Endothelial cell of umbilical vein (primary cell): ENCODE data around the gene AKNA. TPM values are rescaled to one million over a fixed set of nuclear protein-coding genes. Genes with fewer than 3 reads are reported as not detected.

Experiments used
- BruUV-seq: library from RNA; stranded (reverse); fragments of 400-500 nt; replicated peaks from 2 replicates; lab custom pipeline; 2021; lab: Mats Ljungman, UMichigan
- CTCF ChIA-PET: fragments of 300-600, 350-600 bp; sonication (Branson Sonifier 250); formaldehyde crosslinking; loops from one replicate; lab custom pipeline; 2021; ENCODE audit warnings: antibody characterized with exemption, inconsistent platforms; lab: Charles Lee
- POLR2A ChIA-PET: fragments of 300-600, 350-600 bp; sonication (Branson Sonifier 250); formaldehyde crosslinking; loops from one replicate; lab custom pipeline; 2021; ENCODE audit warnings: antibody characterized with exemption, inconsistent platforms; lab: Charles Lee
- DNase-seq: peaks from one replicate; pipeline ENCODE4 v3.0.0-alpha.2; 2011; ENCODE audit warnings: low read depth, low spot score
- FAIRE-seq: peaks from 2 replicates; lab custom pipeline; 2011; peaks lifted over from hg19 to GRCh38; lab: Jason Lieb, UNC
- H2AFZ ChIP-seq: 2 replicates; pipeline ENCODE4 v1.6.0; 2012; ENCODE audit warnings: low read depth, low read length, control low read depth, inconsistent platforms
- H3K27ac ChIP-seq: 2 replicates; pipeline ENCODE4 v1.5.1; 2011; ENCODE audit warnings: low read depth, mild to moderate bottlenecking, control low read depth, low read length, moderate library complexity; ENCODE audit not compliant: insufficient read depth
- H3K27me3 ChIP-seq, 2 experiments: 2 replicates each; pipeline versions ENCODE4 v1.6.0 to v1.6.1; 2011; ENCODE audit warnings: low read length in 2 of 2, mixed read lengths in 1 of 2; ENCODE audit not compliant: control insufficient read depth in 2 of 2, insufficient read depth in 2 of 2
- H3K36me3 ChIP-seq, 2 experiments: 2 replicates in 1 of 2; 3 replicates in 1 of 2; pipeline ENCODE4 v1.5.1; 2011; ENCODE audit warnings: low read length in 2 of 2, mild to moderate bottlenecking in 1 of 2, moderate library complexity in 1 of 2; ENCODE audit not compliant: control insufficient read depth in 2 of 2, insufficient read depth in 2 of 2; ENCODE audit errors: extremely low read depth in 1 of 2
- H3K4me1 ChIP-seq: 3 replicates; pipeline ENCODE4 v1.5.1; 2011; ENCODE audit warnings: mild to moderate bottlenecking, low read length; ENCODE audit not compliant: control insufficient read depth, insufficient read depth; ENCODE audit errors: extremely low read depth
- H3K4me2 ChIP-seq: 2 replicates; pipeline ENCODE4 v1.6.1; 2011; ENCODE audit warnings: low read length, control low read depth, mixed read lengths; ENCODE audit not compliant: insufficient read depth
- H3K4me3 ChIP-seq, 3 experiments: fragments of 200-600 bp in 1 of 3; sonication (generic), shearing (Covaris generic) in 1 of 3; replicated peaks in 1 of 3; 2 replicates each; pipeline ENCODE4 v1.5.1; 2011 to 2016; ENCODE audit warnings: control low read depth in 3 of 3, low read length in 3 of 3, mild to moderate bottlenecking in 2 of 3, inconsistent platforms in 1 of 3, low read depth in 1 of 3, moderate library complexity in 1 of 3; ENCODE audit not compliant: insufficient read depth in 1 of 3
- H3K79me2 ChIP-seq: 2 replicates; pipeline ENCODE4 v1.6.0; 2012; ENCODE audit warnings: low read length, inconsistent platforms; ENCODE audit not compliant: control insufficient read depth, insufficient read depth
- H3K9ac ChIP-seq: replicated peaks from 2 replicates; pipeline ENCODE3; 2011; ENCODE audit warnings: low read length, control low read depth; ENCODE audit not compliant: insufficient read depth; ENCODE audit errors: extremely low read depth
- H3K9me1 ChIP-seq: replicated peaks from 3 replicates; pipeline ENCODE4 v1.6.0; 2011; ENCODE audit warnings: mild to moderate bottlenecking, low read length; ENCODE audit not compliant: control insufficient read depth, insufficient read depth; ENCODE audit errors: extremely low read depth
- H3K9me3 ChIP-seq: replicated peaks from 2 replicates; pipeline ENCODE4 v1.5.1; 2012; ENCODE audit warnings: low read length, inconsistent platforms; ENCODE audit not compliant: control insufficient read depth, insufficient read depth
- H4K20me1 ChIP-seq: replicated peaks from 2 replicates; pipeline ENCODE3; 2011; ENCODE audit warnings: mild to moderate bottlenecking, low read length; ENCODE audit not compliant: control insufficient read depth, insufficient read depth; ENCODE audit errors: extremely low read depth
- CTCF ChIP-seq, 2 donors: IDR thresholded peaks; 1 replicate in 1 of 2; 2 replicates in 1 of 2; pipeline ENCODE4 v1.5.1; 2011; ENCODE audit warnings: low read length in 2 of 2, mild to moderate bottlenecking in 2 of 2, moderate library complexity in 2 of 2, control low read depth in 1 of 2, inconsistent platforms in 1 of 2, low read depth in 1 of 2; ENCODE audit not compliant: insufficient read depth in 1 of 2; ENCODE audit errors: extremely low read depth in 1 of 2
- FOS ChIP-seq: IDR thresholded peaks from 2 replicates; pipeline ENCODE4 v1.6.1; 2011; ENCODE audit warnings: mild to moderate bottlenecking, low read length, moderate library complexity, borderline replicate concordance; ENCODE audit not compliant: insufficient read depth
- POLR2AphosphoS5 ChIP-seq: IDR thresholded peaks from 2 replicates; pipeline ENCODE4 v1.6.1; 2012; ENCODE audit warnings: low read depth, mild to moderate bottlenecking, control low read depth, low read length, moderate library complexity; ENCODE audit not compliant: insufficient read depth
- dilution Hi-C: fragments of 300-500 bp; cut with MboI; formaldehyde crosslinking; loops from one replicate; pipeline ENCODE4 v1.15.0; 2019; ENCODE audit warnings: low sequenced_read_pairs; ENCODE audit not compliant: extremely low pct_ligation_motif_present
- intact Hi-C: fragments of 100-400 bp; cut with micrococcal nuclease; formaldehyde crosslinking; loops from one replicate; pipeline ENCODE4 v1.10.0; 2022
- polyA plus RNA-seq, 4 experiments: library from polyadenylated mRNA; depleted of rRNA in 3 of 4; stranded (reverse) in 3 of 4; unstranded in 1 of 4; fragments of >200 nt; gene quantifications; 2 replicates each; pipeline versions ENCODE4 v1.2.1 to v1.2.3, GENCODE V29; 2011 to 2012; ENCODE audit warnings: missing spikeins in 1 of 4
- total RNA-seq: library from RNA; stranded (reverse); gene quantifications from 2 replicates; pipeline ENCODE4 v1.2.3, GENCODE V29; 2021

AKNA gene
- total and polyA plus RNA-seq, 2 donors (not counting 3 experiments of a cell fraction or from before 2014, with no cell fraction given) = 11.3 to 22.4 TPM

- dilution Hi-C loops = no loop called here
- DNase-seq (no peak), FAIRE-seq (no peak)
- Histone ChIP-seq H3K27me3 (no peaks in the 10 kb centered on the region), H3K9me3 (no peaks in the 10 kb centered on the region), H3K9ac (no peak overlapping the region), H3K79me2 (no peaks in the 10 kb centered on the region), H3K36me3 (peaks cover 4 to 26% of the 10 kb centered on the region in 2 experiments), H4K20me1 (no peaks in the 10 kb centered on the region), H3K9me1 (no peaks in the 10 kb centered on the region), H3K4me1 (peaks cover 9% of the 10 kb centered on the region), H2AFZ (no peak overlapping the region), H3K4me3 (no peak overlapping the region), H3K4me2 (no peak overlapping the region), H3K27ac (no peak overlapping the region)
- ChIA-PET CTCF (no interaction called here), POLR2A (no interaction called here)
- TF ChIP-seq CTCF (IDR thresholded peaks at IDR 0.05; ENCODE audit: extremely low read depth in 1 of 2, insufficient read depth in 1 of 2, low read depth in 1 of 2, low read length in 2 of 2) (no peak), POLR2AphosphoS5 (no peak), FOS (no peak)
- BruUV-seq = no TSS peak
- intact Hi-C loops = no loop called here
These were observed 20.4 kb downstream of the AKNA start for GRCh38 chr9:114367366-114367765.

GRCh38 chr9:114366334-114367128 lies 21.3 kb downstream of the AKNA start:
- TF ChIP-seq CTCF (IDR thresholded peaks at IDR 0.05; ENCODE audit: extremely low read depth in 1 of 2, insufficient read depth in 1 of 2, low read depth in 1 of 2, low read length in 2 of 2) (no peak), FOS (no peak)
- BruUV-seq = no TSS peak
- Histone ChIP-seq H3K27ac (no peak overlapping the region), H3K4me2 (no peak overlapping the region), H3K9ac (no peak overlapping the region), H3K9me1 (no peaks in the 10 kb centered on the region), H4K20me1 (no peaks in the 10 kb centered on the region), H3K36me3 (peaks cover 6 to 29% of the 10 kb centered on the region in 2 experiments), H3K9me3 (no peaks in the 10 kb centered on the region), H3K4me1 (peaks cover 1% of the 10 kb centered on the region), H3K79me2 (no peaks in the 10 kb centered on the region), H2AFZ (no peak overlapping the region), H3K27me3 (no peaks in the 10 kb centered on the region), H3K4me3 (no peak overlapping the region)
- dilution Hi-C loops (no loop called here), intact Hi-C loops (no loop called here)
- DNase-seq = no peak
- FAIRE-seq = no peak
- ChIA-PET POLR2A (no interaction called here), CTCF (no interaction called here)
